ENCODE measurements around the gene GCSAM. TPM values are rescaled to one million over a fixed set of nuclear protein-coding genes. Genes with fewer than 3 reads are reported as not detected.

Gene GCSAM
- total RNA-seq, 2 donors from 2014 or later, result 0.12 TPM; not detected in 1

GRCh38 chr3:112095731-112096130, 37.3 kb downstream of the GCSAM start:
- no peaks in the 10 kb centered on the region for H3K27me3 ChIP-seq
- DNase-seq (ENCODE audit: low spot score), result no peak
- H3K27ac ChIP-seq, result no peak overlapping the region
- no peak overlapping the region for H3K4me3 ChIP-seq
- H3K4me1 ChIP-seq, result peaks cover 0 to 18% of the 10 kb centered on the region in 2 donors
- H3K36me3 ChIP-seq, result no peaks in the 10 kb centered on the region
- no peaks in the 10 kb centered on the region for H3K9me3 ChIP-seq
- TF ChIP-seq CTCF (IDR thresholded peaks at IDR 0.05), result no peak

- no peaks in the 10 kb centered on the region for H3K27me3 ChIP-seq
- no peak overlapping the region for H3K4me3 ChIP-seq
- peak overlapping the region in 1 of 2 donors; percentile 13 for H3K27ac ChIP-seq
These were observed 39.9 kb downstream of the GCSAM start for GRCh38 chr3:112093180-112093522.

GRCh38 chr3:112092496-112093179, 40.4 kb downstream of the GCSAM start:
- Histone ChIP-seq H3K36me3 (no peaks in the 10 kb centered on the region), H3K27ac (peak overlapping the region in 1 of 2 donors; percentile 13), H3K4me1 (peaks cover 0 to 20% of the 10 kb centered on the region in 2 donors), H3K9me3 (no peaks in the 10 kb centered on the region), H3K27me3 (no peaks in the 10 kb centered on the region), H3K4me3 (no peak overlapping the region)
- no peak for TF ChIP-seq CTCF (IDR thresholded peaks at IDR 0.05)
- DNase-seq (ENCODE audit: low spot score), result no peak

More at GRCh38 chr3:112093180-112093522, 39.9 kb downstream of the GCSAM start:
- TF ChIP-seq CTCF (IDR thresholded peaks at IDR 0.05), result no peak
- no peaks in the 10 kb centered on the region for H3K9me3 ChIP-seq
- DNase-seq (ENCODE audit: low spot score), result no peak
- peaks cover 0 to 20% of the 10 kb centered on the region in 2 donors for H3K4me1 ChIP-seq
- no peaks in the 10 kb centered on the region for H3K36me3 ChIP-seq

GRCh38 chr3:112090887-112091586, 42.0 kb downstream of the GCSAM start:
- H3K36me3 ChIP-seq, result no peaks in the 10 kb centered on the region

More at GRCh38 chr3:112090887-112091586, 42.0 kb downstream of the GCSAM start:
- Histone ChIP-seq H3K4me1 (peaks cover 0 to 32% of the 10 kb centered on the region in 2 donors), H3K27me3 (no peaks in the 10 kb centered on the region), H3K27ac (no peak overlapping the region), H3K9me3 (no peaks in the 10 kb centered on the region), H3K4me3 (no peak overlapping the region)
- no peak for DNase-seq (ENCODE audit: low spot score)
- TF ChIP-seq CTCF (IDR thresholded peaks at IDR 0.05), result no peak
